Measurements from ENCODE around the gene RBM26. TPM values are rescaled to one million over a fixed set of nuclear protein-coding genes. Genes with fewer than 3 reads are reported as not detected.
"Not testable (repeated sequence)": the region's sequence is repeated elsewhere in the genome, so short reads cannot be mapped to it uniquely, and the experiment has no call there.

The RBM26 gene
- total and polyA plus RNA-seq, 3 experiments from 2014 or later = 15.8 to 61.7 (median 59.4) TPM

DNA sequence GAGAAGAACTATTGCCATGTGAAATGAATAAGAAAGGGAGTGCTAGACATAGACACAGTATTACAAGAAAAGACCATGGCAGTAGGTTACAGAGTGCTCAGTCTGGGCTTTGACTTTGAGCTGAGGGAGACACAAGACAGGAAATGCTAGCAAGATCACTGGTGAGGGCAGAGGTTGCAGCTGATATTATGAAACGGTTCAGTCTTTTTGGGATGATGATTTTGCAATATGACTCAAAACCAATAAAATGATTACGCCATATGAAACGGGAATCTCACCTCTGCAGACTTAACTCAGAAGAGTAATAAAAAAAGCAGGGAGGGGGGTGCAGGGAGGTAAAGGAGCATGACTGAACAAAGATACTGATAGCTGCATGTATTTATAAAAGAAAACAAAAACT, 123.1 kb downstream of the RBM26 start:
- Histone ChIP-seq H3K4me3 (ENCODE audit: low read length) (no peak overlapping the region), H3K27ac (ENCODE audit: low read depth, low read length) (no peak overlapping the region), H3K27me3 (ENCODE audit: insufficient read depth, low read length, poor library complexity, severe bottlenecking) (no peaks in the 10 kb centered on the region), H3K4me1 (ENCODE audit: insufficient read depth, low read length) (no peaks in the 10 kb centered on the region), H3K9me3 (ENCODE audit: low read length) (no peaks in the 10 kb centered on the region), H3K36me3 (ENCODE audit: insufficient read depth, low read length) (no peaks in the 10 kb centered on the region)
- CTCF ChIA-PET = no interaction called here
- no peak overlapping the region for H3K4me3 Mint-ChIP-seq
- no peaks in the 10 kb centered on the region for H3K4me1 Mint-ChIP-seq
- no peak for DNase-seq
- no peaks in the 10 kb centered on the region for H3K36me3 Mint-ChIP-seq
- H3K9me3 Mint-ChIP-seq = peaks cover 0 to 1% (median 0%) of the 10 kb centered on the region in 5 donors
- no peak overlapping the region for H3K27ac Mint-ChIP-seq
- POLR2A ChIA-PET = interaction anchor here (0.6 kb wide), 1 partner anchor 67 kb away, joined by 3 read pairs; no protein-coding TSS in a partner anchor
- peaks cover 0 to 9% of the 10 kb centered on the region in 2 donors for H3K27me3 Mint-ChIP-seq

GRCh38 chr13:79282508-79282907, 123.5 kb downstream of the RBM26 start:
- no peak overlapping the region for H3K4me3 ChIP-seq (ENCODE audit: low read length)
- ChIA-PET CTCF (no interaction called here), POLR2A (no interaction called here)
- Mint-ChIP-seq H3K4me3 (no peak overlapping the region), H3K4me1 (no peaks in the 10 kb centered on the region), H3K27ac (no peak overlapping the region), H3K36me3 (no peaks in the 10 kb centered on the region), H3K27me3 (peaks cover 0 to 9% of the 10 kb centered on the region in 2 donors), H3K9me3 (peaks cover 0 to 1% (median 0%) of the 10 kb centered on the region in 5 donors)
- no peak overlapping the region for H3K27ac ChIP-seq (ENCODE audit: low read depth, low read length)
- H3K27me3 ChIP-seq (ENCODE audit: insufficient read depth, low read length, poor library complexity, severe bottlenecking) = no peaks in the 10 kb centered on the region
- no peaks in the 10 kb centered on the region for H3K9me3 ChIP-seq (ENCODE audit: low read length)
- H3K36me3 ChIP-seq (ENCODE audit: insufficient read depth, low read length) = no peaks in the 10 kb centered on the region
- no peaks in the 10 kb centered on the region for H3K4me1 ChIP-seq (ENCODE audit: insufficient read depth, low read length)
- no peak for DNase-seq

DNA sequence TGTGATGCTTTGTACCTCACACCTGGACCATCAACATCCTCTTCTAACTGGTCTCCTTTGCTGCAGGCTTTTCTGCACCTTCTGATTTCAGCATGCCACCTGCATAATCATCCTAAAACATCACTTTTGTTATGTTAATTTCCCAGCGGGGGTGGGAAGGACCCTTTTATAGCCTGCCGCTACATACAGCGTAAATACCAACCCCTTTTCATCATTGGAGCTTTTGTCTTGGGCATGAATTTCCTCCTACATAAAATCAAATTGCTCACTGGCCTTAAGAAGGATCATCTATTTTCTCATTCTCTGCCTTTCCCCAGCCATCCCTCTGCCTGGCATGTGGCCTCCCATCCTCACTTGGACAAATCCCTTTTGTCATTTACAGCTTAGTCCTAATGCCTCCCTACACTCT, 124.7 kb downstream of the RBM26 start:
- Histone ChIP-seq H3K4me3 (ENCODE audit: low read length) (no peak overlapping the region), H3K36me3 (ENCODE audit: insufficient read depth, low read length) (no peaks in the 10 kb centered on the region), H3K9me3 (ENCODE audit: low read length) (no peaks in the 10 kb centered on the region), H3K27me3 (ENCODE audit: insufficient read depth, low read length, poor library complexity, severe bottlenecking) (no peaks in the 10 kb centered on the region), H3K27ac (ENCODE audit: low read depth, low read length) (no peak overlapping the region), H3K4me1 (ENCODE audit: insufficient read depth, low read length) (no peaks in the 10 kb centered on the region)
- no peak for DNase-seq
- H3K4me1 Mint-ChIP-seq = no peaks in the 10 kb centered on the region
- H3K9me3 Mint-ChIP-seq = peaks cover 0 to 1% (median 0%) of the 10 kb centered on the region in 5 donors
- H3K27me3 Mint-ChIP-seq = peaks cover 0 to 14% of the 10 kb centered on the region in 2 donors
- ChIA-PET CTCF (no interaction called here), POLR2A (no interaction called here)
- H3K36me3 Mint-ChIP-seq = no peaks in the 10 kb centered on the region
- H3K4me3 Mint-ChIP-seq = no peak overlapping the region
- no peak overlapping the region for H3K27ac Mint-ChIP-seq

- H3K27ac Mint-ChIP-seq; H3K9me3 ChIP-seq (ENCODE audit: low read length); H3K4me1 Mint-ChIP-seq; H3K27me3 ChIP-seq (ENCODE audit: insufficient read depth, low read length, poor library complexity, severe bottlenecking); DNase-seq; H3K36me3 Mint-ChIP-seq; H3K9me3 Mint-ChIP-seq; H3K27ac ChIP-seq (ENCODE audit: low read depth, low read length); H3K4me1 ChIP-seq (ENCODE audit: insufficient read depth, low read length); CTCF ChIA-PET; H3K4me3 ChIP-seq (ENCODE audit: low read length); H3K4me3 Mint-ChIP-seq; POLR2A ChIA-PET; H3K36me3 ChIP-seq (ENCODE audit: insufficient read depth, low read length): not testable (repeated sequence)
- H3K27me3 Mint-ChIP-seq = peaks cover 0 to 24% of the 10 kb centered on the region in 2 donors
These were observed 126.3 kb downstream of the RBM26 start for GRCh38 chr13:79279735-79280134.

DNA sequence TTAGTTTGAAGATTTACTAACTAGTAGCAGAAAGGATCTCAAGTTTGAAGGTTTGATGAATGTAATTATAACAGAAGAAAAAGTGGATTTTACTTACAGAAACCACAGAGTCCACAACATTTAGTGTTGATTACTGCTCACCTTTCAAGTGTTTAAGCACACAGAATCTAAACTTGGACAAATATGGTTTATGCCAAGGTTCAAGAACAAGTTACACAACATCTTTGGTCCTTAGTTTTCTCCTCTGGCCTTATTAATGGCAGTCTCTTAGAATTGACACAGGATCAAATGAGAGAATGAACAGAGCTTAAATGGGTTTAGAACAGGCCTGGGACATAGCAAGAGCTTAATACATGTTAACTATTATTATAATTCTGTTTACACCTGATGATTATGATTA, 133.0 kb downstream of the RBM26 start:
- H3K36me3 ChIP-seq (ENCODE audit: insufficient read depth, low read length) = no peaks in the 10 kb centered on the region
- POLR2A ChIA-PET = no interaction called here
- CTCF ChIA-PET = no interaction called here

DNA sequence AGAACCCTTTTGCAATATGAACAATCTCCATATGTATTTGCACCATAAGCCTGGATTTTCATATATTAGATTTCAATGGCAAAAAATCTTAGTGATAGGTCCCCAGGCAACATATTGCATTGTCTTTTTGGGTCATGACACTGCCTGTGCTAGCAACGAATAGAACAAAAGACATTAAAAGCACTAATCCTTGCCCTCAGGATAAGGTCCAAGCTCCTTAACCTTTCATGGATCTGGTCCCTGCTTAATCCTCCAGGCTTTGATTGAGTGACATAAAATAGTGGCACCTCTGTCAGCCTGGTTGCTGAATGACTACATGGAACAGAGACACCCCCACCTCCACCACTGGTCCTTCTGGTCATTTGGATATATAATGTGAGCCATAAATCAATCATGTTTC, 134.4 kb downstream of the RBM26 start:
- no peak overlapping the region for H3K27ac Mint-ChIP-seq
- no peak overlapping the region for H3K4me3 Mint-ChIP-seq
- no peaks in the 10 kb centered on the region for H3K4me1 Mint-ChIP-seq
- H3K36me3 Mint-ChIP-seq = no peaks in the 10 kb centered on the region
- Histone ChIP-seq H3K27ac (ENCODE audit: low read depth, low read length) (no peak overlapping the region), H3K9me3 (ENCODE audit: low read length) (no peaks in the 10 kb centered on the region), H3K27me3 (ENCODE audit: insufficient read depth, low read length, poor library complexity, severe bottlenecking) (no peaks in the 10 kb centered on the region), H3K36me3 (ENCODE audit: insufficient read depth, low read length) (no peaks in the 10 kb centered on the region), H3K4me3 (ENCODE audit: low read length) (no peak overlapping the region), H3K4me1 (ENCODE audit: insufficient read depth, low read length) (no peaks in the 10 kb centered on the region)
- POLR2A ChIA-PET = no interaction called here
- no peak for DNase-seq
- peaks cover 8 to 19% of the 10 kb centered on the region in 2 donors for H3K27me3 Mint-ChIP-seq
- CTCF ChIA-PET = no interaction called here
- peaks cover 0 to 3% (median 0%) of the 10 kb centered on the region in 5 donors for H3K9me3 Mint-ChIP-seq

More for the DNA sequence above, 133.0 kb downstream of the RBM26 start:
- Mint-ChIP-seq H3K4me1 (no peaks in the 10 kb centered on the region), H3K27ac (no peak overlapping the region), H3K27me3 (peaks cover 6 to 24% of the 10 kb centered on the region in 2 donors), H3K36me3 (no peaks in the 10 kb centered on the region), H3K9me3 (peaks cover 0 to under 1% (median 0%) of the 10 kb centered on the region in 5 donors), H3K4me3 (no peak overlapping the region)
- Histone ChIP-seq H3K27me3 (ENCODE audit: insufficient read depth, low read length, poor library complexity, severe bottlenecking) (no peaks in the 10 kb centered on the region), H3K4me3 (ENCODE audit: low read length) (no peak overlapping the region), H3K27ac (ENCODE audit: low read depth, low read length) (no peak overlapping the region), H3K9me3 (ENCODE audit: low read length) (no peaks in the 10 kb centered on the region), H3K4me1 (ENCODE audit: insufficient read depth, low read length) (no peaks in the 10 kb centered on the region)
- no peak for DNase-seq

- CTCF ChIA-PET = no interaction called here
- no peak overlapping the region for H3K27ac Mint-ChIP-seq
- no peaks in the 10 kb centered on the region for H3K4me1 Mint-ChIP-seq
- no peak overlapping the region for H3K4me3 Mint-ChIP-seq
- Histone ChIP-seq H3K27me3 (ENCODE audit: insufficient read depth, low read length, poor library complexity, severe bottlenecking) (no peaks in the 10 kb centered on the region), H3K4me3 (ENCODE audit: low read length) (no peak overlapping the region), H3K27ac (ENCODE audit: low read depth, low read length) (no peak overlapping the region), H3K9me3 (ENCODE audit: low read length) (no peaks in the 10 kb centered on the region), H3K4me1 (ENCODE audit: insufficient read depth, low read length) (no peaks in the 10 kb centered on the region), H3K36me3 (ENCODE audit: insufficient read depth, low read length) (no peaks in the 10 kb centered on the region)
- H3K27me3 Mint-ChIP-seq = peaks cover 8 to 19% of the 10 kb centered on the region in 2 donors
- H3K9me3 Mint-ChIP-seq = peaks cover 0 to 3% (median 0%) of the 10 kb centered on the region in 5 donors
- POLR2A ChIA-PET = no interaction called here
- H3K36me3 Mint-ChIP-seq = no peaks in the 10 kb centered on the region
- no peak for DNase-seq
These were observed 135.2 kb downstream of the RBM26 start for GRCh38 chr13:79270859-79271258.

Measured in CD8-positive, alpha-beta memory T cell (primary cell).